Measurements from ENCODE around the gene KAT2A. TPM values are rescaled to one million over a fixed set of nuclear protein-coding genes. Genes with fewer than 3 reads are reported as not detected.

KAT2A gene
- total RNA-seq, 1 experiment from 2014 or later = 41.2 TPM

- RAD21 ChIA-PET (ENCODE audit: low non-redundant PET in 1 of 2, low total read pairs in 2 of 2, uncharacterized antibody in 2 of 2, unreplicated experiment in 2 of 2) = no interaction called here
These were observed 10.6 kb downstream of the KAT2A start for GRCh38 chr17:42110301-42111264.

DNA sequence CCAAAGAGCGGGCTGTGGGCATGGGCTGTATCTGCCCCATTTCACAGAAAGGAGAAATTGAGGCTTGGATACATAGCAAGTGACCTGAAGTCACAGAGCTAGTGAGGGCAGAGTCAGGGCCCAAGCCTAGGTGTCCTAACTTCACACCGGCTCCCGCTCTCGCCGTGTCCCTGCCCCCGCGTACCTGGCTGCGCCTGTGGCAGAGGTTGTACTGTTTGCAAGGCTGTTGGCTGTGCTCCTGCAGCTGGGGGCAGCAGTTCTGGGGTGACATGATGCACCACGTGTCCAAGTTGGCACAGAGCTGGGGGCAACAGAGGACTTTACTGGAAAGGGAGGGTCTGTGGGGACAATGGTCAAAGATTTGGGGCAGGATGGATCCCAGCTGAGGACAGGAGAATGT is 12.1 kb downstream of the KAT2A start:
- ATAC-seq (no peak), DNase-seq (ENCODE audit: low read depth, low spot score) (no peak)
- BruUV-seq (replicated peaks) = no TSS peak
- no peak overlapping the region for H3K27ac ChIP-seq (ENCODE audit: low read depth, low read length)
- no peaks in the 10 kb centered on the region; a peak in 1 of 4 replicates for H3K36me3 ChIP-seq (ENCODE audit: control insufficient read depth in 1 of 2, insufficient read depth in 2 of 2, low read length in 2 of 2)
- H3K9me2 ChIP-seq (ENCODE audit: insufficient read depth) = no peaks in the 10 kb centered on the region
- no peaks in the 10 kb centered on the region for H3K79me2 ChIP-seq (ENCODE audit: insufficient read depth, low read length)
- H3K9me3 ChIP-seq (ENCODE audit: control insufficient read depth in 1 of 2, insufficient read depth in 1 of 2, low read depth in 1 of 2, low read length in 2 of 2) = no peaks in the 10 kb centered on the region
- RAD21 ChIA-PET (ENCODE audit: low non-redundant PET in 1 of 2, low total read pairs in 2 of 2, uncharacterized antibody in 2 of 2, unreplicated experiment in 2 of 2) = no interaction called here
- CTCF ChIA-PET = interaction anchor here (0.7 to 1.2 kb wide), 2 partner anchors 48 to 143 kb away, joined by 3 read pairs; no protein-coding TSS in a partner anchor
- no peak overlapping the region for H3K9ac ChIP-seq (ENCODE audit: low read length)
- no peak overlapping the region for H3K4me2 ChIP-seq (ENCODE audit: low read length)
- no peaks in the 10 kb centered on the region for H3K27me3 ChIP-seq (ENCODE audit: insufficient read depth, low read length)
- no peak overlapping the region for H3K4me3 ChIP-seq (replicated peaks in 1 of 2; ENCODE audit: low read depth in 1 of 2, low read length in 2 of 2)
- no peak overlapping the region for H2AFZ ChIP-seq (ENCODE audit: low read depth, low read length, poor library complexity, severe bottlenecking)
- H3K4me1 ChIP-seq (ENCODE audit: control insufficient read depth in 1 of 2, insufficient read depth in 2 of 2, low read length in 2 of 2) = peaks cover 7 to 15% of the 10 kb centered on the region in 2 experiments; a peak in 3 of 4 replicates
- no peaks in the 10 kb centered on the region for H4K20me1 ChIP-seq (ENCODE audit: insufficient read depth)
- POLR2A ChIA-PET = no interaction called here
- intact Hi-C loops (cut with micrococcal nuclease) = no loop called here
- TF ChIP-seq JUND (IDR thresholded peaks at IDR 0.05) = no peak
- TF ChIP-seq ZBTB33 (IDR thresholded peaks at IDR 0.05; ENCODE audit: extremely low read depth, insufficient replicate concordance, low read length) = no peak
- TF ChIP-seq CEBPB (IDR thresholded peaks at IDR 0.05; ENCODE audit: low read depth) = no peak
- TF ChIP-seq FOSL1 (IDR thresholded peaks at IDR 0.05; ENCODE audit: low read depth) = no peak
- no peak for TF ChIP-seq REST (IDR thresholded peaks at IDR 0.05; ENCODE audit: low read depth)
- TF ChIP-seq ZFX (IDR thresholded peaks at IDR 0.05) = no peak
- TF ChIP-seq SP1 (IDR thresholded peaks at IDR 0.05; ENCODE audit: low read depth) = no peak
- no peak for TF ChIP-seq RAD21 (IDR thresholded peaks at IDR 0.05; ENCODE audit: low read depth)
- no peak for TF ChIP-seq EZH2 (IDR thresholded peaks at IDR 0.05)

More at GRCh38 chr17:42110301-42111264, 10.6 kb downstream of the KAT2A start:
- Histone ChIP-seq H3K9me2 (ENCODE audit: insufficient read depth) (no peaks in the 10 kb centered on the region), H3K4me3 (replicated peaks in 1 of 2; ENCODE audit: low read depth in 1 of 2, low read length in 2 of 2) (no peak overlapping the region), H2AFZ (ENCODE audit: low read depth, low read length, poor library complexity, severe bottlenecking) (no peak overlapping the region), H3K9me3 (ENCODE audit: control insufficient read depth in 1 of 2, insufficient read depth in 1 of 2, low read depth in 1 of 2, low read length in 2 of 2) (no peaks in the 10 kb centered on the region), H3K9ac (ENCODE audit: low read length) (no peak overlapping the region), H3K79me2 (ENCODE audit: insufficient read depth, low read length) (no peaks in the 10 kb centered on the region), H3K27ac (ENCODE audit: low read depth, low read length) (no peak overlapping the region), H3K4me2 (ENCODE audit: low read length) (no peak overlapping the region), H3K4me1 (ENCODE audit: control insufficient read depth in 1 of 2, insufficient read depth in 2 of 2, low read length in 2 of 2) (peaks cover 7 to 15% of the 10 kb centered on the region in 2 experiments; a peak in 3 of 4 replicates), H3K27me3 (ENCODE audit: insufficient read depth, low read length) (no peaks in the 10 kb centered on the region), H4K20me1 (ENCODE audit: insufficient read depth) (no peaks in the 10 kb centered on the region), H3K36me3 (ENCODE audit: control insufficient read depth in 1 of 2, insufficient read depth in 2 of 2, low read length in 2 of 2) (peaks cover 0 to 1% of the 10 kb centered on the region in 2 experiments; a peak in 2 of 4 replicates)
- TF ChIP-seq ELF1 (IDR thresholded peaks at IDR 0.05; ENCODE audit: borderline replicate concordance, low read depth) = no peak
- TF ChIP-seq SIN3A (IDR thresholded peaks at IDR 0.05; ENCODE audit: low read depth) = no peak
- TF ChIP-seq POLR2A (IDR thresholded peaks at IDR 0.05; ENCODE audit: borderline replicate concordance, extremely low read depth, insufficient read depth, insufficient read length) = no peak
- TF ChIP-seq CEBPB (IDR thresholded peaks at IDR 0.05; ENCODE audit: low read depth) = no peak
- TF ChIP-seq ZNF274 (IDR thresholded peaks at IDR 0.05; ENCODE audit: low read depth, low read length) = no peak
- no peak for TF ChIP-seq FOSL1 (IDR thresholded peaks at IDR 0.05; ENCODE audit: low read depth)
- no peak for TF ChIP-seq POLR2AphosphoS5 (IDR thresholded peaks at IDR 0.05; ENCODE audit: low read depth, low read length)
- CTCF ChIA-PET = no interaction called here
- intact Hi-C loops (cut with micrococcal nuclease) = no loop called here
- POLR2A ChIA-PET = no interaction called here
- BruUV-seq (replicated peaks) = no TSS peak
- DNase-seq (ENCODE audit: low read depth, low spot score) (no peak), ATAC-seq (no peak)
